HEK293T (cell line): ENCODE results near the gene ZNF497.

Source experiments
- ELF4 ChIP-seq: fragments of 450-650 bp; IDR thresholded peaks from 2 replicates; pipeline ENCODE4 v1.6.1; 2017; ENCODE audit warnings: antibody characterized with exemption
- FOXA1 ChIP-seq: fragments of 450-650 bp; IDR thresholded peaks from 2 replicates; pipeline ENCODE4 v1.6.1; 2016; ENCODE audit warnings: mild to moderate bottlenecking
- PKNOX1 ChIP-seq: fragments of 450-650 bp; IDR thresholded peaks from 2 replicates; pipeline ENCODE4 v1.6.1; 2016
- TARDBP ChIP-seq: fragments of 450-650 bp; IDR thresholded peaks from 2 replicates; pipeline ENCODE4 v1.6.1; 2016

- TF ChIP-seq TARDBP (no peak), PKNOX1 (no peak), ELF4 (no peak), FOXA1 (no peak)
These were observed 29.9 kb downstream of the ZNF497 start for GRCh38 chr19:58332697-58333096.
